ENCODE measurements around the gene ZC3H6. TPM values are rescaled to one million over a fixed set of nuclear protein-coding genes. Genes with fewer than 3 reads are reported as not detected.
"Not testable (repeated sequence)": the region's sequence is repeated elsewhere in the genome, so short reads cannot be mapped to it uniquely, and the experiment has no call there.

Gene ZC3H6
- total and polyA plus RNA-seq, 11 donors: 1.5 to 30.1 (median 16.6) TPM

DNA sequence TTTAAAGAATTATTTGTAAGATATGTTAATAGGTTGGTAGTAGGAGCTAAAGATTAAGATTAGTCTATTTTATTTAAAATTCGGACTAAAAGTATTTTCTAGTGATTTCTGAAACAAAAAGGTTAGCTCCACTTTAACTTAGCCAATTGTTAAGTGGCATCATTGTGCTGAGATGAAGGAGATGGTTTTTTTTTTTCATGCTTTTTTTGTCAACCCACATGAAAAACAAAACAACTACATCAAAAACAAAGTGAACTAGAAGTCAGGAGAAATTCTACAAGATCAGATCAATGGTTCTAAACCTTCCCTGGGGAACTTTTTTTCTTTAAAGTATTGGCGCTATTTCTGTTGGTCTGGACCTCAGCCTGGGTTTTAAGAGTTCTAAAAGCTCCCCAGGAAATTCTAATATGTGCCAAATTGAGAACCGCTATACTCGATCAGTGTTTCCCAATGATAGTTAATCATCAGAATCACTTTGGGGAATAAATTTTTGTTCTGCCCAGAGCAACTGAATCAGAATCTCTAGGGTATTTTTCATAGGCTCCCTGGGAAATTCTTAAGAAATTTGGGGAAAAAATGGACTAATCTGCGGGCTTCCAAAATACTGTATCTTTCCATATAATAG is 2.3 kb downstream of the ZC3H6 start:
- WGBS, 4 donors: 82 to 89% (median 86%) methylated on average over 5 of the region's 5 CpGs
- H3K9me3 ChIP-seq: no peaks in the 10 kb centered on the region
- H3K36me3 ChIP-seq: no peaks in the 10 kb centered on the region
- DNase-seq: no peak
- H3K4me3 ChIP-seq: no peak overlapping the region
- no peak for TF ChIP-seq POLR2A (IDR thresholded peaks at IDR 0.05)
- TF ChIP-seq, protein P1, sequence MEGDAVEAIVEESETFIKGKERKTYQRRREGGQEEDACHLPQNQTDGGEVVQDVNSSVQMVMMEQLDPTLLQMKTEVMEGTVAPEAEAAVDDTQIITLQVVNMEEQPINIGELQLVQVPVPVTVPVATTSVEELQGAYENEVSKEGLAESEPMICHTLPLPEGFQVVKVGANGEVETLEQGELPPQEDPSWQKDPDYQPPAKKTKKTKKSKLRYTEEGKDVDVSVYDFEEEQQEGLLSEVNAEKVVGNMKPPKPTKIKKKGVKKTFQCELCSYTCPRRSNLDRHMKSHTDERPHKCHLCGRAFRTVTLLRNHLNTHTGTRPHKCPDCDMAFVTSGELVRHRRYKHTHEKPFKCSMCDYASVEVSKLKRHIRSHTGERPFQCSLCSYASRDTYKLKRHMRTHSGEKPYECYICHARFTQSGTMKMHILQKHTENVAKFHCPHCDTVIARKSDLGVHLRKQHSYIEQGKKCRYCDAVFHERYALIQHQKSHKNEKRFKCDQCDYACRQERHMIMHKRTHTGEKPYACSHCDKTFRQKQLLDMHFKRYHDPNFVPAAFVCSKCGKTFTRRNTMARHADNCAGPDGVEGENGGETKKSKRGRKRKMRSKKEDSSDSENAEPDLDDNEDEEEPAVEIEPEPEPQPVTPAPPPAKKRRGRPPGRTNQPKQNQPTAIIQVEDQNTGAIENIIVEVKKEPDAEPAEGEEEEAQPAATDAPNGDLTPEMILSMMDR (IDR thresholded peaks at IDR 0.05): no peak
- H3K4me1 ChIP-seq: peaks cover 0 to 25% (median 9%) of the 10 kb centered on the region in 12 donors
- ATAC-seq: no peak
- no peaks in the 10 kb centered on the region for H3K27me3 ChIP-seq
- peak overlapping the region in 2 of 12 donors; percentile 26 to 99 for H3K27ac ChIP-seq
- intact Hi-C loops (cut with DNase I): loop anchor here in 4 of 10 donors (5.0 to 10.0 kb wide), 3 partner anchors 223 to 307 kb away; partner anchors contain the start of genes CHCHD5 (in 3 of the 4) and TMEM87B (in 2 of the 4)

DNA sequence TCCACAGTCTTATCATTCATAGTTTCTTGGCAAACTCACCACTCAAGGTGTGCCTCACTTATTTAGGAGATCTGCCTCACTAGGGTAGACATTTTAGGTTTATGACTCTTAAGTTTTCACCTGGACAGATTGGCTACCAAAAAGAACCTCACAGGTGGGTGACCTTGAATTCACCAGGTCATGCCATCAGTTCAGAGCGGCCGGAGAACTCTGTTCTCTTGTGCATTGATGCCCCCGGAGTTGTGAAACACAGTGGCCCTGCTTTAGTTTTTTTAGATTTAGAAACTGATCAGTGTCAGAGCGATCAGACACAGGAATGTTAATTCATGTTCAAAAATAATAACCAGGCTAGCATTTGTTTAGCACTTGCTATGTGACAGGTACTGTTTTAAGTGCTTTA is 6.7 kb downstream of the ZC3H6 start:
- intact Hi-C loops (cut with DNase I); H3K4me3 ChIP-seq; H3K9me3 ChIP-seq; H3K27me3 ChIP-seq; H3K36me3 ChIP-seq; ATAC-seq; H3K27ac ChIP-seq; DNase-seq: not testable (repeated sequence)
- WGBS, 4 donors: 91 to 94% (median 92%) methylated on average over 4 of the region's 4 CpGs
- H3K4me1 ChIP-seq: peaks cover 0 to 17% (median 5%) of the 10 kb centered on the region in 12 donors

DNA sequence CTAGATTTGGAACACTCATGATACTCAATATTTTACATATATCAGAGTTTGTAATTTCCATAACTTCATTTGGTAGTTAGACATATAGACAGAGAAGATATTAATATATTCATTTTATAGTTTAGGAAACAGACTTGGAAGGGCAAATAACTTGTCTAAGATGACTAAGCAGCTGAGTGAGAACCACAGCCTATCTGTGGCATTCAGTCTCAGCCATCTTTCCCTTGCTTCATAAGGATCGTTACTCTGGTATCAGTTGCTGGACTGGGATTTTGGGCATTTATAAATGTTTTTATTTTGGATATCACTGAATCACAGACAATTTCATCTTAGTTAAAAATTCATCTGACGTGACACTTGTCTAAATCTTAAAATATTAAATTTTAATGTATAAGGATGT is 8.1 kb downstream of the ZC3H6 start:
- H3K36me3 ChIP-seq; H3K9me3 ChIP-seq; H3K27me3 ChIP-seq; DNase-seq; intact Hi-C loops (cut with DNase I); H3K4me3 ChIP-seq: not testable (repeated sequence)
- Histone ChIP-seq H3K4me1 (peaks cover 0 to 11% (median 0%) of the 10 kb centered on the region in 12 donors), H3K27ac (peak overlapping the region in 1 of 12 donors; percentile 13)
- peak in 1 of 4 donors; percentile 62 for ATAC-seq
- WGBS, 4 donors: 65 to 80% (median 77%) methylated on average over 2 of the region's 2 CpGs

DNA sequence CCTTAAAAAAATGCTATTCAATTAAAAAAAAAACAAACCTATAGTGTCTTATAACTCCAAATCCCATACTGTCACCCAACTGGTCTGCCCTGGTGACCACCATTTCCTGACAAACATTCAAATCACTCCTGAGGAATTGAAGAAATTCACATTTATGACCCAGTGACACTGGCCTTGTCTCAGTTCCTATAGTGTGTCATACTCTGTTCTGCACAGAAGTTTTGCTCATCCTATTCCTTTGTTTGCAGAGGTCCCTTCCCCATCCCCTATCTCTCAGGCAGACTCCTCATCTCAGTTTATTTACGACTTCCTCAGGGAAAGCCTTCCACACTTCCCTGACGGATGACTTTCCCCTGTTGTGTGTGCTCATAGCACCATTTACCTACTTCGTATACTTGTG is 14.7 kb downstream of the ZC3H6 start:
- no peak overlapping the region for H3K4me3 ChIP-seq
- TF ChIP-seq POLR2A (IDR thresholded peaks at IDR 0.05): no peak
- TF ChIP-seq, protein P1 (IDR thresholded peaks at IDR 0.05): no peak
- no peaks in the 10 kb centered on the region for H3K36me3 ChIP-seq
- intact Hi-C loops (cut with DNase I): no loop called here
- 76 to 85% (median 83%) methylated on average over 3 of the region's 3 CpGs for WGBS, 4 donors
- no peaks in the 10 kb centered on the region for H3K9me3 ChIP-seq
- no peaks in the 10 kb centered on the region for H3K27me3 ChIP-seq
- no peak overlapping the region for H3K27ac ChIP-seq
- DNase-seq (no peak), ATAC-seq (no peak)
- peaks cover 0 to 4% (median 0%) of the 10 kb centered on the region in 12 donors for H3K4me1 ChIP-seq

DNA sequence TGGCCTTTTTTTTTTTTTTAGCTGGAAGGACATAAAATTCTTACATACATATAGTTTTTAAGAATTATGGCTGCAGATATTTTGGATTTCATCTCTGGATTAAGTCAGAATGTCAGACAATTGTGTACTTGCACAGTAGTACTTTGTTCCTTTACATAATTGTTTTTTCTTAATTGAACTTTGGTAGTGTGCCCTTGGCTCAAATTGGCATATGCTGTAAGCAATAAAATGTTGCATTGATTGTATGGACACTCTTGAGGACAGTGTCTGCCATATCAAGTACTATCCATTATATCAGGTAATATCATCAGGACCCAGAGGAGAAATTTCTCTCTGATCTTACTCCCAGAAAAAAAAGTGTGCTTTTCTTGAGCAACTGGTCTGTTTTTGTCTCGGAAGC is 15.3 kb downstream of the ZC3H6 start:
- intact Hi-C loops (cut with DNase I): no loop called here
- H3K36me3 ChIP-seq: no peaks in the 10 kb centered on the region
- H3K4me1 ChIP-seq: peaks cover 0 to 6% (median 0%) of the 10 kb centered on the region in 12 donors
- no peak overlapping the region for H3K4me3 ChIP-seq
- no peaks in the 10 kb centered on the region for H3K9me3 ChIP-seq
- 37 to 55% (median 46%) methylated on average over 1 of the region's 1 CpG for WGBS, 4 donors
- H3K27ac ChIP-seq: no peak overlapping the region
- ATAC-seq (no peak), DNase-seq (no peak)
- TF ChIP-seq, protein P1 (IDR thresholded peaks at IDR 0.05): no peak
- no peak for TF ChIP-seq POLR2A (IDR thresholded peaks at IDR 0.05)
- no peaks in the 10 kb centered on the region for H3K27me3 ChIP-seq
